Neural cell (in vitro differentiated cells): Measurements from ENCODE around the gene SPTLC2.

Experiments used
- CTCF ChIP-seq: fragments of 450-650 bp; IDR thresholded peaks from 2 replicates; pipeline ENCODE4 v1.5.1; 2014; ENCODE audit warnings: antibody characterized with exemption, mild to moderate bottlenecking, moderate library complexity; ENCODE audit not compliant: poor library complexity, severe bottlenecking
- POLR2AphosphoS5 ChIP-seq: IDR thresholded peaks from 2 replicates; pipeline ENCODE4 v1.6.1; 2012

GRCh38 chr14:77570706-77571268 lies 45.6 kb downstream of the SPTLC2 start:
- TF ChIP-seq CTCF (no peak), POLR2AphosphoS5 (no peak)
